Frontal cortex (tissue), 4 donors: ENCODE results near the gene ANKFY1. TPM values are rescaled to one million over a fixed set of nuclear protein-coding genes. Genes with fewer than 3 reads are reported as not detected.

Experiments
- DNase-seq, 2 donors: peaks; one replicate each; pipeline ENCODE4 v3.0.0; 2012; ENCODE audit warnings: low spot score in 2 of 2
- FAIRE-seq: peaks from 2 replicates; lab custom pipeline; 2012; peaks lifted over from hg19 to GRCh38; lab: Jason Lieb, UNC
- total RNA-seq: library from RNA; depleted of rRNA; stranded (reverse); fragments of >200 nt; gene quantifications from one replicate; pipeline ENCODE4 v1.2.3, GENCODE V29; 2014
- donor health status: control.
- donor health status: control.
- donor health status: control.

Gene ANKFY1
- 33.0 TPM for total RNA-seq

- DNase-seq (peak; percentile 95 to 98), FAIRE-seq (no peak)
These were observed at the start of gene ANKFY1 for GRCh38 chr17:4263282-4264215. ANKFY1 (minus strand) TSS chr17:4263979; CDS start chr17:4263941, 38 bp downstream.

GRCh38 chr17:4310354-4311060 is 46.7 kb upstream of the ANKFY1 start:
- no peak for FAIRE-seq

GRCh38 chr17:4309897-4310296 is 46.1 kb upstream of the ANKFY1 start:
- DNase-seq, result no peak
- FAIRE-seq, result no peak

More at GRCh38 chr17:4310354-4311060, 46.7 kb upstream of the ANKFY1 start:
- no peak for DNase-seq

GRCh38 chr17:4307179-4307930 is 43.6 kb upstream of the ANKFY1 start:
- FAIRE-seq (no peak), DNase-seq (no peak)

GRCh38 chr17:4305224-4305623 is 41.4 kb upstream of the ANKFY1 start:
- DNase-seq (no peak), FAIRE-seq (no peak)

GRCh38 chr17:4304417-4305027 is 40.7 kb upstream of the ANKFY1 start:
- peak; percentile 23 for FAIRE-seq
- peak in 1 of 2 donors; percentile 41 for DNase-seq

GRCh38 chr17:4301066-4301465 is 37.3 kb upstream of the ANKFY1 start:
- FAIRE-seq (peak; percentile 21), DNase-seq (peak; percentile 35 to 40)

- DNase-seq (no peak), FAIRE-seq (no peak)
These were observed 33.6 kb upstream of the ANKFY1 start for GRCh38 chr17:4297351-4297750.

- no peak for DNase-seq
- no peak for FAIRE-seq
These were observed 31.9 kb upstream of the ANKFY1 start for GRCh38 chr17:4295686-4296085.

GRCh38 chr17:4293572-4293971 is 29.8 kb upstream of the ANKFY1 start:
- DNase-seq (no peak), FAIRE-seq (no peak)

- DNase-seq (no peak), FAIRE-seq (no peak)
These were observed 23.9 kb upstream of the ANKFY1 start for GRCh38 chr17:4287710-4288109.

- DNase-seq (no peak), FAIRE-seq (no peak)
These were observed 12.7 kb upstream of the ANKFY1 start for GRCh38 chr17:4276514-4276913.

- no peak for FAIRE-seq
- no peak for DNase-seq
These were observed 9.2 kb upstream of the ANKFY1 start for GRCh38 chr17:4272972-4273368.

- FAIRE-seq, result no peak
These were observed 8.6 kb upstream of the ANKFY1 start for GRCh38 chr17:4272213-4272971.

GRCh38 chr17:4270736-4271135 is 7.0 kb upstream of the ANKFY1 start:
- FAIRE-seq (no peak), DNase-seq (no peak)

More at GRCh38 chr17:4272213-4272971, 8.6 kb upstream of the ANKFY1 start:
- no peak for DNase-seq

GRCh38 chr17:4269915-4270314 is 6.1 kb upstream of the ANKFY1 start:
- FAIRE-seq (no peak), DNase-seq (no peak)

GRCh38 chr17:4267402-4267801 is 3.6 kb upstream of the ANKFY1 start:
- DNase-seq, result no peak
- no peak for FAIRE-seq

- FAIRE-seq, result no peak
These were observed 2.8 kb upstream of the ANKFY1 start for GRCh38 chr17:4266550-4266949.

GRCh38 chr17:4262703-4263102 is 1.1 kb downstream of the ANKFY1 start:
- DNase-seq (no peak), FAIRE-seq (no peak)

More at GRCh38 chr17:4266550-4266949, 2.8 kb upstream of the ANKFY1 start:
- DNase-seq, result no peak
